HG03432 (cell line): ENCODE results near the gene FGFR2.
"Not testable (repeated sequence)": the region's sequence is repeated elsewhere in the genome, so short reads cannot be mapped to it uniquely, and the experiment has no call there.

Source experiments
- ATAC-seq: cut with Tn5 transposase; IDR thresholded peaks from one replicate; pipeline ENCODE4 v1.9.1; 2021; ENCODE audit warnings: mild to moderate bottlenecking, moderate library complexity; ENCODE audit not compliant: unreplicated experiment

The FGFR2 gene

DNA sequence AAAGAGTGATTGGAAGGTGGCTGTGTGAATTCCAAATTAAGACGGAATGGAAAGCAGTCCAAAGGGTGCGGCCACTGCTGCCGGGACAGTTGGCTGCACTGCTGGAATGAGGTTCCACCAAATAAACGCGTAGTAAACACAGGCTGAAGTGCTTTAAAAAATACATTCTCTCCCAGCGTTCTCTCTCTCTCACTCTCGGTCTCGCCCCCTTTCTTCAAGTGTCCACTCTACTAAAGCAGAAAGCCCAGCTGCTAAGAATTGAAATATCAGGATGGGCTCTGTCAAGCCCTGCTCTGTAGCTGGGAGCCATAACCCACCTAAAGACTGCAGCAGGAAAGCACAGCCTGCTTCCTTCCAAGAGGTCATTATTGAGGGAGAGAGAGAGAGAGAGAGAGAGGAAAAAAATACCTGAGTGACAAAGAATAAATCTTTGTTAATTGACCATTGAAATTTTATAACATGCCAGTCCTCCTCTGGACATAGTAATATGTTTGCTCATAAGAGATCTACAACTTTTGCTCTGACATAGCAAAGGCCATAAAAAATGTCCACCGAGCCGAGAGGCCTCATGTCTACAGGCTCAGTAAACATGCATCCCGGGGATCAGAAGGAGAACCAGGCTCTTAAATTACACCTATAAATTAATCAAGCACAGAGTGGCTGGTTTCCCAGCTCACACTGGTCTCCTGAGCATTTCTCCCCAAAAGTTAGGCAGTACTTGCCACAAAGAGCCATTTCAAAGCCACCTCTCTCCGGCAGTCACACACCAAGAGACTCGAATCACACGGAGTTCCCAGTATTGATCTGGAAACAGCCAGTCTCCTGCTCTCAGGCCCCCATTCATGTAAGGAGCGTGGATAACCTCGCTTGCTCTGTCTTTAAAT is 72.8 kb downstream of the FGFR2 start:
- ATAC-seq = no peak

DNA sequence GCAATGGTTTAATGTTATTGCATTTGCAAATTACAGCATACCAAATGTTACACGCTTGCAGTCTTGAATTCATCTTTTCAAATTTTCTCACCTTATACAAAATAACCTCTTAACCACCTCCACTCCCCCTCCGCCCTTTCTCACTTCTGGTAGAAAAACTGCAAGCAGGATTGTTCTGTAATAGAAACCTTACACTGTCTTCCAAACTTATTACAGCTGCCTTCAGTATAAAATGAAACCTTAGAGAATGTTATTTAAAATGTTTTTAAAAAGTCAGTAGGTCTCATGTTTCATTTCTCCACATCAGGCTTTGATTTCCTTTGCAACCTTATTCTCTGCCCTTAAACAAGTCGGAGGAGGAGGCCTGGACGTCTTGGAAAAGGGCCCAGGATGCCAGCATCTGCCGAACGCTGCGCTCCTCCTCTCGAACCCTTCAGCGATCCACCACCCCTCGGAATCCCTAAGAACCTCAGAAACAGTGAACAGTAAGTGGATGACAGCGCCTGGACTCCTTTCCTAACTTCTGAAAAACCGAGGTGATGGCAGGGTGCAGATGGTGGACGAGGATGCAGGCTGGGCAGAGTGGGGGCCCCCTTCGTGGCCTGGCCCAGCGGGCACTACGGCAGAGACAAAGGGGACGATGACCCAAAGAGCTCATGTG is 74.0 kb downstream of the FGFR2 start:
- ATAC-seq = no peak

DNA sequence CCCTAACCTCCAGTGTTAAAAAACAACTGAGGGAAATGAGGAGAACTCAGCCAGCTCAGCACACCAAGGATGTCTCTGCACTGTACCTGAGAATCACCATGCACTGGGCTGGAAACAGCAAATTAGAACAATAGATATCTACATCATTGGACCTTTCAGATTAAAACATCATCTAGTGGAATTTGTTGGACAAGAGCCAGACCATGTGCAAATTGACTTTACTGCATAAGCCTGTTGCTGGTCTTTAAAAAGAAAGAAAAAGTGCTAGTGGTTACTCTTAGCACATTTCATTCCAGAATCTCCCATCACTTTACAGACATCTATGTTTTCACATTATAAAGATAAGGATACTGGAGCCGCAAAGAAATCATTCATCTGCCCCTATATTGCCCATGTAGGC is 75.4 kb downstream of the FGFR2 start:
- ATAC-seq = no peak

GRCh38 chr10:121521794-121522556 is 76.3 kb downstream of the FGFR2 start:
- ATAC-seq = no peak

DNA sequence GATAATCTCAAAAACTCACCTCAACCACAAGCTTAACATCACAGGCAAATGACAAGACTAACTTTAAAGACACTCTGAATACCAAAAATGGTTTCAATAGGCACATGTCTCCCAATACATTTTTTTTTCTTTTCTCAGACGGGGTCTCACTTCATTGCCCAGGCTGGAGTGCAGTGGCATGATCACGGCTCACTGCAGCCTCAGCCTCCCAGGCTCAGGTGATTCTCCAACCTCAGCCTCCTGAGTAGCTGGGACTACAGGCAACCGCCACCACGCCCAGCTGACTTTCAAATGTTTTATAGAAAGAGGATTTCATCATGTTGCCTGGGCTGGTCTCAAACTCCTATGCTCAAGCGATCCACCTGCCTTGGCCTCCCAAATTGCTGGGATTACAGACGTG is 77.7 kb downstream of the FGFR2 start:
- ATAC-seq = not testable (repeated sequence)

GRCh38 chr10:121519901-121520493 is 78.2 kb downstream of the FGFR2 start:
- ATAC-seq = no peak

GRCh38 chr10:121519411-121519810 is 78.8 kb downstream of the FGFR2 start:
- no peak for ATAC-seq

GRCh38 chr10:121518333-121518732 is 79.9 kb downstream of the FGFR2 start:
- no peak for ATAC-seq

- ATAC-seq = no peak
Observed at GRCh38 chr10:121516093-121516865, 82.0 kb downstream of the FGFR2 start.

- no peak for ATAC-seq
Observed at GRCh38 chr10:121514141-121514865, 83.9 kb downstream of the FGFR2 start.

DNA sequence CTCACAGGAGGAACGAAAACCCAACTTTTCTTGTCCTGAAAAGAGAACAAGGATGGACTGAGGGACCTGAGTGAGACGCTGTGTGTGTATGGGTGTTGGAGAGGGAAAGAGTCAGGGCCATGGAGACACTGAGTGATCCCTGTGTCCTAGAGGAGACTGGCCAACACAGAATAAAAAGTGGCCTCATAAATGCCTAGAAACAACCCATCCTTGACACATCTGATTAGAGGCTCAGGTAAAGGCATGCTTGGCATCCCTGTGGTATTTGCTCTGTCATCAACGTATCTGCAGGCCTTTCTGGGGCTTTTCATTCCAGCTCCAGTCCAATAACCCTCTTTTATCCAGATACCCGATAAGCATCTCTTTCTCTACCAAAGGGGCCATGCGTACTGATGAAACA is 86.3 kb downstream of the FGFR2 start:
- ATAC-seq = no peak

- ATAC-seq = no peak
Observed at GRCh38 chr10:121511460-121511859, 86.8 kb downstream of the FGFR2 start.

- no peak for ATAC-seq
Observed at GRCh38 chr10:121510201-121510771, 88.0 kb downstream of the FGFR2 start.

DNA sequence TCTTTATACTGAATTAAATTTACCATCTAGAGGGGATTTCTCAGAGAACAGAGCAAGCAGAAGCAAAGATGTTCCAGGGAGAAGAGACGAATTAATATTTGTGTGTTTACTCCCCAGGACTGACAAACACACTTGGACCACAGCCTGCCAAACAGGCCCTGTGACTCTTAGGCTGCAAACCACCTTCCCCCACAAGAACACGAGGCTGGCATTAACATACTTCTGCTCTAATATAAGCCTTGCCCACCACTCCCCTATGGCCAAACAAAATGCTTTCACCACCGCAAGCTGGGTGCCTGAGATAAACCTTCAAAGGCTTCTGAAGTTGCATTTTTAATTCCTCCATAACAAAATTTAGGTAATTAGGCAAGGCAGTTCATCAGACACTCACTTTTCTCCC is 88.4 kb downstream of the FGFR2 start:
- no peak for ATAC-seq

GRCh38 chr10:121509112-121509511 is 89.1 kb downstream of the FGFR2 start:
- ATAC-seq = no peak

DNA sequence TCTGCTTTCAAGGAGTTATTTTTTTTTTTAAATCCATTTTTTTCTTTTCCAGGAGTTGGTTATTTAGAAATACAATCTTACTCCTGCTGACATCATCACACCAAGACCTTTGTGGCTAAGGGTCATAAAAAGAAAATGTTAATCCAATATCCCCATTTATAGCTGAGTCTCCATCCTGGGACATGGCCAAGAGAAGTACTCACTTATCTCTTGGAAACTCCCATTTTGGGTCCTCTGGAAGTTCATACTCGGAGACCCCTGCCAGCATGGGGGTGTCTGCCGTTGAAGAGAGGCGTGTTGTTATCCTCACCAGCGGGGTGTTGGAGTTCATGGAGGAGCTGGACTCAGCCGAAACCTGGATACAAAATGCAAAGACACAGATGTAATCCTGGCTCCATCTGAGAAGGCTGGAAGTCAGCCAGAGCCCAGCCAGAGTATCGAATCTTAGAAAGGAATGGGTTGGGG is 94.6 kb downstream of the FGFR2 start:
- ATAC-seq = no peak

DNA sequence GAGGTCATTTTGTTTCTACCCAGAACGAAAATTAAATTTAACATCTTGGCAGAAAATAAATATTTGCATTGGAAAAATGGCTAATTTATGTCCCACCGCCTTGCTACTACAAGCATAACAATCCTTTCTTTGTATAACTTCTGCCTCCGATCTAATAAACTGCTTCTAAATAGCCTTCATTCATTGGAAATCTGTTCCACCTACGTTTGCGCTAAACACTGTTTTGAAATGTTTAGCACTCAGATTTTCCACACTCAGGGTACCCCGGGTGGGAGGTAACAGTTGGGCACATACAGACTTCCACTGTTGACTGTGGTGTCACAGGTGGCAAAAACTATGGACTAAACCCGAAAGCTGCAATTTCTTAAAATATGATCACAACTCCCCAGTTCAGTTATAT is 96.4 kb downstream of the FGFR2 start:
- no peak for ATAC-seq

- ATAC-seq = no peak
Observed at GRCh38 chr10:121500701-121501332, 97.4 kb downstream of the FGFR2 start.
